Tibial nerve (tissue), 4 donors: ENCODE data around the gene UBE3D. TPM values are rescaled to one million over a fixed set of nuclear protein-coding genes. Genes with fewer than 3 reads are reported as not detected.

Experiments
- DNase-seq, 2 donors: peaks; one replicate each; pipeline ENCODE4 v3.0.0-alpha.2; 2019; ENCODE audit warnings: low spot score in 2 of 2
- H3K27ac ChIP-seq, 4 donors: fragments of 200-600 bp; sonication (generic) in 3 of 4; one replicate each; pipeline ENCODE4 v1.5.1; 2017 to 2019; ENCODE audit warnings: mild to moderate bottlenecking in 1 of 4
- H3K27me3 ChIP-seq, 2 donors: fragments of 200-600 bp; sonication (generic) in 1 of 2; one replicate each; pipeline versions ENCODE4 v1.5.1 to v1.6.0; 2017 to 2019
- H3K36me3 ChIP-seq, 3 donors: fragments of 200-600 bp; sonication (generic); one replicate each; pipeline ENCODE4 v1.5.1; 2018 to 2019
- H3K4me1 ChIP-seq, 4 donors: fragments of 200-600 bp; sonication (generic) in 3 of 4; one replicate each; pipeline ENCODE4 v1.5.1; 2017 to 2019
- H3K4me3 ChIP-seq, 4 donors: fragments of 200-600 bp; sonication (generic) in 3 of 4; one replicate each; pipeline ENCODE4 v1.5.1; 2017 to 2019; ENCODE audit warnings: mild to moderate bottlenecking in 1 of 4, moderate library complexity in 1 of 4
- H3K9me3 ChIP-seq, 4 donors: fragments of 200-600 bp; sonication (generic) in 3 of 4; one replicate each; pipeline ENCODE4 v1.5.1; 2017 to 2019
- CTCF ChIP-seq, 5 experiments: fragments of 200-600 bp in 3 of 5; fragments of 450-650 bp in 2 of 5; sonication (generic) in 3 of 5; IDR thresholded peaks; one replicate each; pipeline ENCODE4 v1.5.1; 2016 to 2019; ENCODE audit warnings: antibody characterized with exemption in 5 of 5, mild to moderate bottlenecking in 3 of 5, moderate library complexity in 2 of 5
- EP300 ChIP-seq, 2 donors: sonication (generic); formaldehyde crosslinking; IDR thresholded peaks; one replicate each; pipeline ENCODE4 v1.6.1; 2017; ENCODE audit warnings: antibody characterized with exemption in 2 of 2, mild to moderate bottlenecking in 1 of 2
- POLR2A ChIP-seq, 2 donors: fragments of 450-650 bp; IDR thresholded peaks; one replicate each; pipeline ENCODE4 v1.6.1; 2017; ENCODE audit warnings: antibody characterized with exemption in 2 of 2, mild to moderate bottlenecking in 2 of 2, moderate library complexity in 2 of 2
- WGBS, 2 donors: methylation state at CpG; one replicate each; pipeline ENCODE4 v1.1.5; 2018; 5-methylcytosine and 5-hydroxymethylcytosine counted together
- total RNA-seq, 4 donors: library from RNA; depleted of rRNA; stranded (reverse); fragments of >200 nt; gene quantifications; one replicate each; pipeline ENCODE4 v1.1.0, GENCODE V29; 2016

UBE3D gene
- total RNA-seq, 4 donors from 2014 or later, result 6.3 to 21.9 (median 18.3) TPM

- TF ChIP-seq EP300 (IDR thresholded peaks at IDR 0.05) (no peak), POLR2A (IDR thresholded peaks at IDR 0.05) (no peak), CTCF (IDR thresholded peaks at IDR 0.05) (no peak)
- no peak overlapping the region for H3K4me3 ChIP-seq
- H3K4me1 ChIP-seq, result peaks cover 0 to 3% (median 0%) of the 10 kb centered on the region in 4 donors
- H3K36me3 ChIP-seq, result peaks cover 0 to 37% (median 0%) of the 10 kb centered on the region in 3 donors
- H3K27ac ChIP-seq, result no peak overlapping the region
- no peaks in the 10 kb centered on the region for H3K27me3 ChIP-seq
- H3K9me3 ChIP-seq, result no peaks in the 10 kb centered on the region
- 85 to 89% methylated on average over 1 of the region's 1 CpG for WGBS, 2 donors
- no peak for DNase-seq
These were observed 109.8 kb downstream of the UBE3D start for GRCh38 chr6:82955841-82956240.

DNA sequence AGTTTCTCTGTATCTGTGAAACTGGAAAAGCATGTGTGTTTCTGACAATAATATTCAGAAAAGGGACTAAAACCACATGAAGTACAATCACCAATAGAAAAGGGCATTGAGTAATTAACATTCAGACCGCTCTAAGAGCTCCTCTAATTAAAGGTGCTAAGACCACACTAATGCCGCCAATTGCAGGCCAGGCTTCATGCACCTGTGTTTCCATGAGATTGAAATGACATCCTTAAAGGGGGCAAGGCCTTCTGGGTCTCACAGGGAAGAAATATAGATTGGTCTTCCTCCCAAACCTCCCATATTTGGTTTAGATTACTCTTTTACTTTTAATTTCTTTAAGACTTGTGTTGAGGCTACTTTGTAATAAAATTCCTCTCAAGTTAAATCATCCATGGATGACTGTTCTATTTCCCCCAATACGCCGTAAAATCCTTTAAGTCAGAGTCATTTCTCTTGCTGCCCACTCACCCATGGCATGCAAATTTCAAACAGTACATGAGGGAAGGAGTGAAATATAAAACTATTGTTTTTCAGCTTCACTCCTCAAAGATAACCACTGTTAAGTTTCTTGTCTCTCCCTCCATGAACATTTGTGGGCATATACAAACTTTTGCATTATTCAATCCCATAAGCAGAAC, 110.6 kb downstream of the UBE3D start:
- Histone ChIP-seq H3K27me3 (no peaks in the 10 kb centered on the region), H3K9me3 (peaks cover 0 to under 1% (median 0%) of the 10 kb centered on the region in 4 donors), H3K4me1 (peaks cover 0 to 3% (median 0%) of the 10 kb centered on the region in 4 donors), H3K27ac (no peak overlapping the region), H3K4me3 (no peak overlapping the region), H3K36me3 (peaks cover 0 to 45% (median 0%) of the 10 kb centered on the region in 3 donors)
- DNase-seq, result no peak
- TF ChIP-seq POLR2A (IDR thresholded peaks at IDR 0.05), result no peak
- no peak for TF ChIP-seq CTCF (IDR thresholded peaks at IDR 0.05)
- no peak for TF ChIP-seq EP300 (IDR thresholded peaks at IDR 0.05)
- 66 to 74% methylated on average over 4 of the region's 4 CpGs for WGBS, 2 donors

DNA sequence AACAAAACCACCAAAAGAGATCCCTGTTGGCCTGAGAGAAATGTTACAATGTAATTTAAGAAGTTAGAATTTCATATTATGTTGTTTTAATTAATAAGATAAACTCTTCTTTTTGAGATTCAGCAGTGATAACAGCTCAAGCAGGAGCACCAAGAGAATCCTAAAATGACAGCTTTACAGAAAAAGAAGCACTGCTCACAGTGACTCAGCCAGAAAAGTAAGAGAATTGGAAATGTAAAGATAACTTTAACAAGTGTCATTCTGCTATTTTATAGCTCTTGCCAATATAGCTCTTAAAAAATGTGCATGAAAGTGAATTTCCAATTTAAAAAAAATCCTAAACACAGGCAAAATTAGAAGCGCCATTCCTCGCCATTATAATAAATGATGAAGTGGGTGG, 111.3 kb downstream of the UBE3D start:
- Histone ChIP-seq H3K27ac (no peak overlapping the region), H3K36me3 (peaks cover 0 to 46% (median 0%) of the 10 kb centered on the region in 3 donors), H3K27me3 (no peaks in the 10 kb centered on the region), H3K9me3 (peaks cover 0 to 7% (median 2%) of the 10 kb centered on the region in 4 donors), H3K4me1 (peaks cover 0 to 3% (median 0%) of the 10 kb centered on the region in 4 donors), H3K4me3 (no peak overlapping the region)
- WGBS, 2 donors, result 95 to 96% methylated on average over 2 of the region's 2 CpGs
- DNase-seq, result no peak
- TF ChIP-seq CTCF (IDR thresholded peaks at IDR 0.05), result no peak
- no peak for TF ChIP-seq EP300 (IDR thresholded peaks at IDR 0.05)
- no peak for TF ChIP-seq POLR2A (IDR thresholded peaks at IDR 0.05)

- Histone ChIP-seq H3K9me3 (peaks cover 0 to 12% (median 4%) of the 10 kb centered on the region in 4 donors), H3K4me3 (no peak overlapping the region), H3K4me1 (no peaks in the 10 kb centered on the region), H3K27me3 (no peaks in the 10 kb centered on the region), H3K27ac (no peak overlapping the region), H3K36me3 (peaks cover 0 to 46% (median 0%) of the 10 kb centered on the region in 3 donors)
- WGBS, 2 donors, result 63 to 74% methylated on average over 4 of the region's 4 CpGs
- DNase-seq, result no peak
- TF ChIP-seq EP300 (IDR thresholded peaks at IDR 0.05) (no peak), POLR2A (IDR thresholded peaks at IDR 0.05) (no peak), CTCF (IDR thresholded peaks at IDR 0.05) (no peak)
These were observed 111.8 kb downstream of the UBE3D start for GRCh38 chr6:82953871-82954270.

DNA sequence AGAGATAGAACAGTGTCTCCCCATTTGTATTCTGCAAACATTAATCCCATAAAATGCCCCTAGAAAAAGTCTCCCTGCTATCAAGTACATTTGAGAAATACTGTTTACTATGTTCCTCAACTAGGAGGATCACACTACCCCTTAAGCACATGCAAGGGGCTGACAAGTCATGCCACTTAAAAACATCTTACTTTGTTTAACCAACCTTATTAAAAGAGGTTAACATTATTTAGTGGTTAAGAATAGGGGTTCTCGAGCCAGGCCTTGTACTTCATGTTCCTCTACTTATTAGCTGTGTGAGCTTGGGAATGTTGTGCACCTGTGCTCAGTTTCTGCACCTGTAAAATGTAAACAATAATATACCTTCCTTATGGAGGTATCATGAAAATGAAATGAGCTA, 113.7 kb downstream of the UBE3D start:
- H3K4me1 ChIP-seq, result no peaks in the 10 kb centered on the region
- no peaks in the 10 kb centered on the region for H3K27me3 ChIP-seq
- no peak overlapping the region for H3K27ac ChIP-seq
- no peak overlapping the region for H3K4me3 ChIP-seq
- no peak for TF ChIP-seq EP300 (IDR thresholded peaks at IDR 0.05)
- TF ChIP-seq CTCF (IDR thresholded peaks at IDR 0.05), result no peak
- TF ChIP-seq POLR2A (IDR thresholded peaks at IDR 0.05), result no peak
- H3K36me3 ChIP-seq, result peaks cover 0 to 46% (median 0%) of the 10 kb centered on the region in 3 donors
- 87 to 91% methylated on average over 1 of the region's 1 CpG for WGBS, 2 donors
- peaks cover 0 to 16% (median 5%) of the 10 kb centered on the region in 4 donors for H3K9me3 ChIP-seq
- no peak for DNase-seq
